ENCODE data around the gene CCND2.

CCND2 gene

GRCh38 chr12:4257442-4257841 lies 16.1 kb upstream of the CCND2 start:
- no peak for TF ChIP-seq CTCF (conservative IDR thresholded peaks at IDR 0.05)
- TF ChIP-seq ZFX (IDR thresholded peaks at IDR 0.05): no peak
- H3K27ac ChIP-seq: no peak overlapping the region

- H3K27ac ChIP-seq: no peak overlapping the region
- no peak for TF ChIP-seq CTCF (conservative IDR thresholded peaks at IDR 0.05)
- TF ChIP-seq ZFX (IDR thresholded peaks at IDR 0.05): no peak
Observed at GRCh38 chr12:4259099-4259498, 14.5 kb upstream of the CCND2 start.

- TF ChIP-seq CTCF (conservative IDR thresholded peaks at IDR 0.05) (no peak), ZFX (IDR thresholded peaks at IDR 0.05) (no peak)
- no peak overlapping the region for H3K27ac ChIP-seq
Observed at GRCh38 chr12:4261655-4262054, 11.9 kb upstream of the CCND2 start.

DNA sequence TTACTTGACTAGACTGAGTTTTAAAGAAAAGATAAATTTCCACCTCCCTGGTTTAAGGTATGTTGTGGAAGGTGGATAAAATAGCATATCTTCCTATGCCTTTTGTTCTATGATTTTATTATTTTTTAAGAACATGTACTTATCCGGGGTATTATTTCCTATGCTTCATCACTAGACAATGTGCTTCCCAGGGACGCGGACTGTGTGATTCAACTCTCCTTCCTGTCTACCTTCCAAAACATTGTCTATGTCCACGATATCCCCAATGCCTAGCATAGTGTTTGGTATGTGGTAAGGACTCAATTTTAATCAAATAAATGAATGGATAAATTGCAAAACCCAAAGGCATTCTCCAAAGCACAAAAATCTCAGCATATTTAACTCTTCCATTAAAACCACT lies 8.3 kb upstream of the CCND2 start:
- TF ChIP-seq CTCF (conservative IDR thresholded peaks at IDR 0.05): no peak
- H3K27ac ChIP-seq: no peak overlapping the region

- TF ChIP-seq ZFX (IDR thresholded peaks at IDR 0.05) (no peak), CTCF (conservative IDR thresholded peaks at IDR 0.05) (no peak)
- no peak overlapping the region for H3K27ac ChIP-seq
Observed at GRCh38 chr12:4266990-4267389, 6.6 kb upstream of the CCND2 start.

- TF ChIP-seq CTCF (conservative IDR thresholded peaks at IDR 0.05) (no peak), ZFX (IDR thresholded peaks at IDR 0.05) (no peak)
- H3K27ac ChIP-seq: no peak overlapping the region
Observed at GRCh38 chr12:4267704-4268328, 5.7 kb upstream of the CCND2 start.

DNA sequence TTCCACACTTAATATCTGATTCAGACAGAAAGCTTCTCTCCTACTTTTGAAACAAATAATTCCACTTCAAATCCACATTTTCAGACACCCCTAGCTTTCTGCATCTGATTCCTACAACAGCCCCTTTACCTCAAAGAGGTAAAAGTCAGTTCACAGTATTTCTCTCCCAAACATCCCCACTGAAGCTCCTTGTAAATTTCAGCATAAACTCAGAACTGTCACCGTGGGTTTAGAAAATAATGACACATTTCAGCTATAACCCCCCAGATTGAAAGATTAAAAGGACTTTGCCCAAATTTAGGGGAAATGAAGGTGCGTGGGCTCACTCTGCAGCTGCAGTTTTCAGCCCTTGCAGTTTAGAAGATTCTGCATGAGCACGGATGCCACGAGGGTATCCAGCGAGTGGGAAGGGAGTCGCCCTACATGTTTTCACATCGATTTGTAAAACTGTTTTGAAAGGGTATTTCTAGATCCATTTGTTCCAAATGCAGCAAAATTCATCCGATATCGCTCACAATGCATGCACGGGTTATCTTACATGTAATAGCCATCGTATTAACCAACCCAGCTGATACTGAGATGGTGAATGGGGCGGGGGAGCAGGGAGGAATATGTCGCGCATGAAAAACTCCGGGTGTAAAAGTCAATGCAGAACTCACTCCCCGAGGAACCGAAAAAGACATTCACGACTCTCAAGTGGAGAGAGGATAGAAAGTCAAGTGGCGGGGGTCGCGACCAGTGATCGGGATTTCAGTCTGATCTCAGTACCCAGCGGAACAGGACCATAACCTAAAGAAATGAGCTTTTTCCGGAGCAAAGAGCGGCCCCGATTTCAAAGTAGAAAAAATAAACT lies 5.0 kb upstream of the CCND2 start:
- H3K27ac ChIP-seq: no peak overlapping the region

More for the DNA sequence above, 5.0 kb upstream of the CCND2 start:
- no peak for TF ChIP-seq ZFX (IDR thresholded peaks at IDR 0.05)

Measured in C4-2B (cell line).